HL-60 (cell line): Measurements from ENCODE around the gene BBS12.

Experiments used
- GABPA ChIP-seq: IDR thresholded peaks from 2 replicates; pipeline ENCODE4 v1.6.1; 2012; ENCODE audit warnings: low read depth
- POLR2AphosphoS5 ChIP-seq: IDR thresholded peaks from 2 replicates; pipeline ENCODE4 v1.6.1; 2012; ENCODE audit warnings: low read depth
- REST ChIP-seq: IDR thresholded peaks from 2 replicates; pipeline ENCODE4 v1.6.1; 2012; ENCODE audit warnings: low read depth; ENCODE audit not compliant: insufficient replicate concordance
- SPI1 ChIP-seq: IDR thresholded peaks from 2 replicates; pipeline ENCODE4 v1.6.1; 2012; ENCODE audit warnings: low read depth, mild to moderate bottlenecking, borderline replicate concordance
- TF ChIP-seq, protein P1 (sequence below): IDR thresholded peaks from one replicate; pipeline ENCODE4 v1.5.1; 2011; ENCODE audit warnings: low read length, control low read depth, inconsistent platforms; ENCODE audit not compliant: insufficient read depth

GRCh38 chr4:122709236-122709635 lies 23.3 kb upstream of the BBS12 start:
- TF ChIP-seq POLR2AphosphoS5: no peak
- TF ChIP-seq, protein P1, sequence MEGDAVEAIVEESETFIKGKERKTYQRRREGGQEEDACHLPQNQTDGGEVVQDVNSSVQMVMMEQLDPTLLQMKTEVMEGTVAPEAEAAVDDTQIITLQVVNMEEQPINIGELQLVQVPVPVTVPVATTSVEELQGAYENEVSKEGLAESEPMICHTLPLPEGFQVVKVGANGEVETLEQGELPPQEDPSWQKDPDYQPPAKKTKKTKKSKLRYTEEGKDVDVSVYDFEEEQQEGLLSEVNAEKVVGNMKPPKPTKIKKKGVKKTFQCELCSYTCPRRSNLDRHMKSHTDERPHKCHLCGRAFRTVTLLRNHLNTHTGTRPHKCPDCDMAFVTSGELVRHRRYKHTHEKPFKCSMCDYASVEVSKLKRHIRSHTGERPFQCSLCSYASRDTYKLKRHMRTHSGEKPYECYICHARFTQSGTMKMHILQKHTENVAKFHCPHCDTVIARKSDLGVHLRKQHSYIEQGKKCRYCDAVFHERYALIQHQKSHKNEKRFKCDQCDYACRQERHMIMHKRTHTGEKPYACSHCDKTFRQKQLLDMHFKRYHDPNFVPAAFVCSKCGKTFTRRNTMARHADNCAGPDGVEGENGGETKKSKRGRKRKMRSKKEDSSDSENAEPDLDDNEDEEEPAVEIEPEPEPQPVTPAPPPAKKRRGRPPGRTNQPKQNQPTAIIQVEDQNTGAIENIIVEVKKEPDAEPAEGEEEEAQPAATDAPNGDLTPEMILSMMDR: no peak
- TF ChIP-seq SPI1: no peak
- no peak for TF ChIP-seq REST
- no peak for TF ChIP-seq GABPA
